Glutamatergic neuron (in vitro differentiated cells): Measurements from ENCODE around the gene RCBTB1. TPM values are rescaled to one million over a fixed set of nuclear protein-coding genes. Genes with fewer than 3 reads are reported as not detected.
"Not testable (repeated sequence)": the region's sequence is repeated elsewhere in the genome, so short reads cannot be mapped to it uniquely, and the experiment has no call there.

Source experiments
- DNase-seq: peaks from one replicate; pipeline ENCODE4 v3.0.0; 2022
- H3K27ac Mint-ChIP-seq: one replicate; pipeline ENCODE4 v1.8.0; 2020; ENCODE audit warnings: mild to moderate bottlenecking, mixed read lengths, inconsistent platforms; ENCODE audit not compliant: unreplicated experiment
- H3K27me3 Mint-ChIP-seq: one replicate; pipeline ENCODE4 v1.8.0; 2020; ENCODE audit warnings: mild to moderate bottlenecking, moderate library complexity, mixed read lengths, inconsistent platforms; ENCODE audit not compliant: unreplicated experiment
- H3K36me3 Mint-ChIP-seq: one replicate; pipeline ENCODE4 v1.8.0; 2020; ENCODE audit warnings: mild to moderate bottlenecking, mixed read lengths, inconsistent platforms; ENCODE audit not compliant: unreplicated experiment
- H3K4me1 Mint-ChIP-seq: one replicate; pipeline ENCODE4 v1.8.0; 2020; ENCODE audit warnings: mild to moderate bottlenecking, low read depth, mixed read lengths, inconsistent platforms; ENCODE audit not compliant: unreplicated experiment
- H3K4me3 Mint-ChIP-seq: one replicate; pipeline ENCODE4 v1.8.0; 2020; ENCODE audit warnings: mild to moderate bottlenecking, mixed read lengths, inconsistent platforms; ENCODE audit not compliant: unreplicated experiment
- H3K9me3 Mint-ChIP-seq: one replicate; pipeline ENCODE4 v1.8.0; 2020; ENCODE audit warnings: mild to moderate bottlenecking, moderate library complexity, mixed read lengths, inconsistent platforms; ENCODE audit not compliant: unreplicated experiment
- total RNA-seq: library from RNA; stranded (reverse); fragmentation: NEBNext Ultra II Directional; extraction: Animal tissue kit (Norgen Biotek cat#: 25700); gene quantifications from one replicate; pipeline ENCODE4 v1.2.1, GENCODE V29; 2021; ENCODE audit not compliant: unreplicated experiment
- TF ChIP-seq, protein P1 (sequence below): fragments of 200-600 bp; sonication (generic); IDR thresholded peaks from one replicate; pipeline ENCODE4 v1.5.0; 2021; ENCODE audit not compliant: partially characterized antibody, unreplicated experiment

RCBTB1 gene
- total RNA-seq, 1 donor from 2014 or later = 46.1 TPM

DNA sequence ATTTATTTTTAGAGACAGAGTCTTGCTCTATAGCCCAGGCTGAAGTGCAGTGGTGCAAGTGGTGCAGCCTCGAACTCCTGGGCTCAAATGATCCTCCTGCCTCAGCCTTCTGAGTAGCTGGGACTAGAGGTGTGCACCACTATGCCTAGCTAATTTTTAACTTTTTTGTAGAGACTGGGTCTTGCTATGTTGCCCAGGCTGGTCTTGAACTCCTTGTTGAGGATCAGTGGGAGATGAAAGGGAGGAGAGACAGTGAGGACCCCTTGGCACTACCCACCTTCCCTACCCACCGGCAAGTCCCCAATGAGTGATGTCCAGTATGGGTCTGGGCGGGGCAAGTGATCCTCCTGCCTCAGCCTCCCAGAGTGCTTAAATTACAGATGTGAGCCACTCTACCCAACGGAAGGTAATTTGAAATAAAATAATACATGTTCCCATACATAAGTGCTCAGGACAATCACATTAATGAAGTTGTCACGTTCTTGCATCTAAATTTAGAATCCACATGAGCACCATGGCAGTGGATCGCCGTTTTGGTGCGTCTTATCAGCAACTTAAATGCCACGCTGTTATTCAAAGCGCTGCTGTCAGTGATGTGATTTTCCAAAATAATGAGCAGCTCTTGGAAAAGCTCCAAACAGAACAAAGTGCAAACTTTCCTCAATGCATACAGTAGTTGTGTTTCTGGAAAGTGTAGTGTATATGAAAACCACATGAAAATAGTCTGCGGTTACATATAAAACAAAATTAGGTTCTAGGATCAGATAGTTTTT, 37.0 kb upstream of the RCBTB1 start:
- no peak overlapping the region for H3K4me3 Mint-ChIP-seq
- no peaks in the 10 kb centered on the region for H3K4me1 Mint-ChIP-seq
- no peak for DNase-seq
- H3K36me3 Mint-ChIP-seq = no peaks in the 10 kb centered on the region
- TF ChIP-seq, protein P1, sequence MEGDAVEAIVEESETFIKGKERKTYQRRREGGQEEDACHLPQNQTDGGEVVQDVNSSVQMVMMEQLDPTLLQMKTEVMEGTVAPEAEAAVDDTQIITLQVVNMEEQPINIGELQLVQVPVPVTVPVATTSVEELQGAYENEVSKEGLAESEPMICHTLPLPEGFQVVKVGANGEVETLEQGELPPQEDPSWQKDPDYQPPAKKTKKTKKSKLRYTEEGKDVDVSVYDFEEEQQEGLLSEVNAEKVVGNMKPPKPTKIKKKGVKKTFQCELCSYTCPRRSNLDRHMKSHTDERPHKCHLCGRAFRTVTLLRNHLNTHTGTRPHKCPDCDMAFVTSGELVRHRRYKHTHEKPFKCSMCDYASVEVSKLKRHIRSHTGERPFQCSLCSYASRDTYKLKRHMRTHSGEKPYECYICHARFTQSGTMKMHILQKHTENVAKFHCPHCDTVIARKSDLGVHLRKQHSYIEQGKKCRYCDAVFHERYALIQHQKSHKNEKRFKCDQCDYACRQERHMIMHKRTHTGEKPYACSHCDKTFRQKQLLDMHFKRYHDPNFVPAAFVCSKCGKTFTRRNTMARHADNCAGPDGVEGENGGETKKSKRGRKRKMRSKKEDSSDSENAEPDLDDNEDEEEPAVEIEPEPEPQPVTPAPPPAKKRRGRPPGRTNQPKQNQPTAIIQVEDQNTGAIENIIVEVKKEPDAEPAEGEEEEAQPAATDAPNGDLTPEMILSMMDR = no peak
- H3K27ac Mint-ChIP-seq = no peak overlapping the region
- H3K27me3 Mint-ChIP-seq = no peaks in the 10 kb centered on the region
- no peaks in the 10 kb centered on the region for H3K9me3 Mint-ChIP-seq

DNA sequence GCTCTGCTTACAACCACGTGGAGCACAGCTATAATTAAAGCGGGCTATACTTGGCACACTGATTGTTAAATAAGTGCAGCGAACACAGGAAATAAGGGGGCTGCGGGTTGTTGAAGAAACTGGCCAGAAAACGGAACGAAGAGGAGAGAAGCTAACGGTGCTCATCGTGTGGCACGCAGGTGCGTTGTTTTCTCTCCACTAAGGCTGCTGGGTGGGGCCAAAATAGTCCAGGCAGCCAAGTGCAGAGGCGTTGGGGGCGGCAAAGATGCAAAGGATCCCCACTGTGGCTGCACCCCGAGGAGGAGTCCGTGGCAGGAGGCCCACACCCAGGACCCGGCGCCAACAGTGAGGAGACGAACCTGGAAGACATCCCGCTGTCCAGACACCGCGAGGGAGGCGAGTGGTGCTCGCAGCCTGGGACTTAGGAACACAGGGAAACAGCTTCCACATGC, 34.8 kb upstream of the RCBTB1 start:
- peaks cover 2% of the 10 kb centered on the region for H3K27me3 Mint-ChIP-seq
- TF ChIP-seq, protein P1 = no peak
- H3K4me1 Mint-ChIP-seq = no peaks in the 10 kb centered on the region
- no peak overlapping the region for H3K27ac Mint-ChIP-seq
- H3K9me3 Mint-ChIP-seq = no peaks in the 10 kb centered on the region
- H3K36me3 Mint-ChIP-seq = no peaks in the 10 kb centered on the region
- H3K4me3 Mint-ChIP-seq = no peak overlapping the region
- no peak for DNase-seq

DNA sequence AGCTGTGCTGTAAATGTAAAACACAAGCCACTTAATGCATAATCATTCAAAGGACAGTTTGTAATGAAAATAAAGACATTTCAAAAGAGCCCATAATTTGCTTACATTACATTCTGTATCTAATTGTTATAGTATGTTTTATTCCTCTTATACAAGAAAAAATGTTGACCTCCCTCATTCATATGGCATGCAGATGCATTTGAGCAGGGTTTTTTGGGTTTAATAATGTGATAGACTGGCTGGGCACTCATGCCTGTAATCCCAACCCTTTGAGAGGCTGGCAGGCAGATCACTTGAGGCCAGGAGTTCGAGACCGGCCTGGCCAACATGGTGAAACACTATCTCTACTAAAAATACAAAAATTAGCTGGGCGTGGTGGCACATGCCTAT, 31.3 kb upstream of the RCBTB1 start:
- DNase-seq = no peak

DNA sequence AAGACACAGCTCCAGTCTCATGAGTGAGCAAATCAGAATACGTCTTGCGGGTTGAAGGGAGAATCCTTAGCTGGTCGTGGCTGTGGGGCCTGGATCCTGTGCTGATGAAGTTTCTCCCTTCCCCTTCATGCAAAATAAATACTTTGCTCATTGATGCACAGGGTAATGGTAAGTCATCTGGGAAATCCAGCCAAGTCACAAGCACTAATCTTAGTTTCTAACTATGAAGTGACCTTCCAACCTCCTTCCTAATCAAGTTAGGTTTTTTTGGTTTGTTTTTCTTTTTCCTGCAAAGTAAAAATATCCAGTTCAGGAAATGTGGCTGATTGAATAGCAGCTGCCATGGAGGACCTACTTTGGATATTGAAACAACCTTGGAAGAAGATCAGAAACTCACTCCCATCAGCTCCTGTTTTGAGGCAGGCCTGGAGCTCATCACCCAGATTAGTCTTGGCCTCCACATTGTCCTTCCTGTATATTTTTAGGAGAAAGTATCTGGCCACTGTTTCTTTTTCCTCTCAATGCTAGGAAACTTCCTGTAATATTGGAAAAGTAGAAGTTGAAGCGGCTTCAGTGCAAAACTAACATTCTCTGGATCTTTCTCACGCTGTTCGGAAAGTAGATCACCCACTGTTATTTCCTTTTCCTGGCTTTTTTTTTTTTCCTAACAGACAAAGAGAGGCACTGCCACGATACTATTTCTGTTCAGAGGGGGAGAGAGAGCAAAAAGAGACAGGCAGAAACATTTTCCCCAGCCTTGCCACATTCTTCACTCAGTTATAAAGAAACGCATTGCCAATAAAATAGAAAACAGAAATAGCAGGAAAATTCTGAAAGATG, 30.7 kb upstream of the RCBTB1 start:
- Mint-ChIP-seq H3K27ac (no peak overlapping the region), H3K4me1 (no peaks in the 10 kb centered on the region), H3K4me3 (no peak overlapping the region), H3K9me3 (no peaks in the 10 kb centered on the region), H3K36me3 (no peaks in the 10 kb centered on the region), H3K27me3 (peaks cover 2% of the 10 kb centered on the region)
- no peak for DNase-seq
- TF ChIP-seq, protein P1 = no peak

More for the DNA sequence above, 31.3 kb upstream of the RCBTB1 start:
- Mint-ChIP-seq H3K9me3 (no peaks in the 10 kb centered on the region), H3K27ac (no peak overlapping the region), H3K36me3 (no peaks in the 10 kb centered on the region), H3K4me1 (no peaks in the 10 kb centered on the region), H3K27me3 (peaks cover 2% of the 10 kb centered on the region), H3K4me3 (no peak overlapping the region)
- TF ChIP-seq, protein P1 = no peak

DNA sequence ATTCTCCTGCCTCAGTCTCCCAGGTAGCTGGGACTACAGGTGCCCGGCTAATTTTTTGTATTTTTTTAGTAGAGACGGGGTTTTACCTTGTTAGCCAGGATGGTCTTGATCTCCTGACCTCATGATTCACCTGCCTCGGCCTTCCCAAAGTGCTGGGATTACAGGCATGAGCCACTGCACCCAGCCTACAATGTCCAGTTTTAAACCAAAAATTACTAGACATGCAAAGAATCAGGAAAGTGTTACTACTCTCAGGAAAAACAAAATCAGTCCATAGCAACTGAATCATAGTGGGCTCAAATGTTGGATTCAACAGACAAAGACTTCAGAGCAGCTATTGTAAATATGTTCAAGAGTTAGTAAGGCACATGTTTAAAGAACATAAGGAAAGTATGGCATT, 26.7 kb upstream of the RCBTB1 start:
- H3K36me3 Mint-ChIP-seq, H3K4me3 Mint-ChIP-seq, H3K9me3 Mint-ChIP-seq, H3K27ac Mint-ChIP-seq, H3K27me3 Mint-ChIP-seq, DNase-seq, H3K4me1 Mint-ChIP-seq: not testable (repeated sequence)
